IMR-90 (cell line): ENCODE measurements around the gene STARD8. TPM values are rescaled to one million over a fixed set of nuclear protein-coding genes. Genes with fewer than 3 reads are reported as not detected.

Experiments
- ATAC-seq: fragments of 200-7000 bp; cut with Tn5 transposase; 2 replicates; pipeline ENCODE4 v1.9.1; 2020; ENCODE audit warnings: low read depth, mild to moderate bottlenecking, moderate library complexity
- BruUV-seq: library from RNA; stranded (reverse); fragments of 400-500 nt; replicated peaks from 2 replicates; lab custom pipeline; 2021; lab: Mats Ljungman, UMichigan
- CTCF ChIA-PET: fragments of 300-600 bp; formaldehyde crosslinking; extraction: SDS; loops from one replicate; lab custom pipeline; 2021; ENCODE audit warnings: antibody characterized with exemption; lab: Yijun Ruan, JAX
- POLR2A ChIA-PET: fragments of 300-600 bp; sonication (Branson Sonifier 250); formaldehyde crosslinking; loops from one replicate; lab custom pipeline; 2022; ENCODE audit warnings: antibody characterized with exemption; ENCODE audit not compliant: unreplicated experiment; lab: Charles Lee
- DNase-seq: peaks from one replicate; pipeline ENCODE4 v3.0.0; 2013
- H2AFZ ChIP-seq: replicated peaks from 2 replicates; pipeline ENCODE3; 2013; ENCODE audit warnings: low read length, mild to moderate bottlenecking; ENCODE audit not compliant: poor library complexity
- H2AK5ac ChIP-seq: 2 replicates; pipeline ENCODE4 v1.6.1; 2013; ENCODE audit warnings: low read depth, low read length, inconsistent platforms
- H2AK9ac ChIP-seq: replicated peaks from 2 replicates; pipeline ENCODE3; 2013; ENCODE audit warnings: mild to moderate bottlenecking, low read depth, low read length, moderate library complexity; ENCODE audit not compliant: poor library complexity
- H2BK120ac ChIP-seq: 2 replicates; pipeline ENCODE4 v1.6.1; 2013; ENCODE audit warnings: low read depth, low read length, inconsistent platforms
- H2BK15ac ChIP-seq: 3 replicates; pipeline ENCODE4 v1.6.1; 2013; ENCODE audit warnings: low read depth, low read length, inconsistent platforms
- H2BK20ac ChIP-seq: 2 replicates; pipeline ENCODE4 v1.6.1; 2013; ENCODE audit warnings: low read depth, mild to moderate bottlenecking, inconsistent platforms, low read length, moderate library complexity
- H2BK5ac ChIP-seq: 2 replicates; pipeline ENCODE4 v1.6.1; 2013; ENCODE audit warnings: mild to moderate bottlenecking, low read depth, low read length, inconsistent platforms; ENCODE audit not compliant: poor library complexity, severe bottlenecking
- H3K14ac ChIP-seq: replicated peaks from 2 replicates; pipeline ENCODE4 v1.6.1; 2013; ENCODE audit warnings: low read depth, low read length, inconsistent platforms
- H3K18ac ChIP-seq: 2 replicates; pipeline ENCODE4 v1.6.1; 2013; ENCODE audit warnings: low read depth, low read length, control low read depth
- H3K23ac ChIP-seq: 2 replicates; pipeline ENCODE4 v1.6.1; 2013; ENCODE audit warnings: low read depth, low read length, inconsistent platforms
- H3K27ac ChIP-seq: 2 replicates; pipeline ENCODE4 v1.5.1; 2013; ENCODE audit warnings: mild to moderate bottlenecking, control low read depth, low read length; ENCODE audit not compliant: insufficient read depth
- H3K27me3 ChIP-seq: 2 replicates; pipeline ENCODE4 v1.6.1; 2013; ENCODE audit warnings: low read length; ENCODE audit not compliant: control insufficient read depth, insufficient read depth
- H3K36me3 ChIP-seq: 2 replicates; pipeline ENCODE4 v1.6.1; 2013; ENCODE audit warnings: low read length, mixed read lengths; ENCODE audit not compliant: control insufficient read depth, insufficient read depth
- H3K4ac ChIP-seq: 2 replicates; pipeline ENCODE4 v1.6.1; 2013; ENCODE audit warnings: low read depth, low read length, inconsistent platforms
- H3K4me1 ChIP-seq: 2 replicates; pipeline ENCODE4 v1.6.1; 2013; ENCODE audit warnings: low read length, mixed read lengths; ENCODE audit not compliant: control insufficient read depth, insufficient read depth
- H3K4me2 ChIP-seq: 2 replicates; pipeline ENCODE4 v1.6.1; 2013; ENCODE audit warnings: low read depth, mild to moderate bottlenecking, control low read depth, low read length, moderate library complexity
- H3K4me3 ChIP-seq: 2 replicates; pipeline ENCODE4 v1.5.1; 2013; ENCODE audit warnings: low read depth, mild to moderate bottlenecking, control low read depth, low read length, moderate library complexity; ENCODE audit not compliant: insufficient read depth
- H3K56ac ChIP-seq: 2 replicates; pipeline ENCODE4 v1.6.1; 2013; ENCODE audit warnings: low read length, inconsistent platforms; ENCODE audit not compliant: insufficient read depth; ENCODE audit errors: extremely low read depth
- H3K79me1 ChIP-seq, 2 experiments: 2 replicates each; pipeline ENCODE4 v1.6.1; 2013; ENCODE audit warnings: low read length in 2 of 2, inconsistent platforms in 1 of 2, low read depth in 1 of 2
- H3K9ac ChIP-seq: 2 replicates; pipeline ENCODE4 v1.6.1; 2013; ENCODE audit warnings: low read depth, low read length, control low read depth
- H3K9me1 ChIP-seq: 2 replicates; pipeline ENCODE4 v1.6.1; 2013; ENCODE audit warnings: low read length, inconsistent platforms; ENCODE audit not compliant: insufficient read depth
- H3K9me3 ChIP-seq: 2 replicates; pipeline ENCODE4 v1.6.1; 2013; ENCODE audit warnings: low read length; ENCODE audit not compliant: control insufficient read depth, insufficient read depth
- H4K20me1 ChIP-seq: 2 replicates; pipeline ENCODE4 v1.6.1; 2013; ENCODE audit warnings: low read length, inconsistent platforms; ENCODE audit not compliant: insufficient read depth
- H4K5ac ChIP-seq: 2 replicates; pipeline ENCODE4 v1.6.1; 2013; ENCODE audit warnings: mild to moderate bottlenecking, low read depth, low read length, control low read depth
- H4K8ac ChIP-seq, 2 experiments: 2 replicates each; pipeline ENCODE4 v1.6.1; 2013; ENCODE audit warnings: low read depth in 2 of 2, low read length in 2 of 2, control low read depth in 1 of 2, inconsistent platforms in 1 of 2
- H4K91ac ChIP-seq: 2 replicates; pipeline ENCODE4 v1.6.1; 2013; ENCODE audit warnings: low read depth, low read length, inconsistent platforms; ENCODE audit not compliant: insufficient read depth
- BHLHE40 ChIP-seq: fragments of 150-350 bp; IDR thresholded peaks from 2 replicates; pipeline ENCODE4 v1.6.1; 2016; ENCODE audit warnings: mild to moderate bottlenecking, low read depth, low read length
- CEBPB ChIP-seq: IDR thresholded peaks from 2 replicates; pipeline ENCODE4 v1.6.1; 2012; ENCODE audit warnings: low read depth, low read length, improper control_type of control experiment
- CHD1 ChIP-seq: IDR thresholded peaks from 2 replicates; pipeline ENCODE4 v1.6.1; 2012; ENCODE audit warnings: low read depth, low read length, improper control_type of control experiment
- FOS ChIP-seq: fragments of 150-350 bp; IDR thresholded peaks from 2 replicates; pipeline ENCODE4 v1.6.1; 2016; ENCODE audit warnings: low read depth, low read length
- MAFK ChIP-seq: IDR thresholded peaks from 2 replicates; pipeline ENCODE4 v1.6.1; 2012; ENCODE audit warnings: low read depth, low read length, improper control_type of control experiment
- MAZ ChIP-seq: IDR thresholded peaks from 2 replicates; pipeline ENCODE4 v1.6.1; 2012; ENCODE audit warnings: low read depth, mild to moderate bottlenecking, low read length, improper control_type of control experiment, moderate library complexity, borderline replicate concordance
- NFE2L2 ChIP-seq: fragments of 150-350 bp; IDR thresholded peaks from 2 replicates; pipeline ENCODE4 v1.6.1; 2016; ENCODE audit warnings: low read depth, mild to moderate bottlenecking, low read length
- POLR2A ChIP-seq: IDR thresholded peaks from 2 replicates; pipeline ENCODE4 v1.6.1; 2012; ENCODE audit warnings: mild to moderate bottlenecking, low read depth, low read length
- RAD21 ChIP-seq: IDR thresholded peaks from 2 replicates; pipeline ENCODE4 v1.6.1; 2012; ENCODE audit warnings: low read length, improper control_type of control experiment
- RCOR1 ChIP-seq: IDR thresholded peaks from 2 replicates; pipeline ENCODE4 v1.6.1; 2012; ENCODE audit warnings: mild to moderate bottlenecking, low read length, improper control_type of control experiment; ENCODE audit not compliant: insufficient replicate concordance
- RFX5 ChIP-seq: IDR thresholded peaks from 2 replicates; pipeline ENCODE4 v1.8.0; 2012; ENCODE audit warnings: low read depth, mild to moderate bottlenecking, low read length, moderate library complexity
- SMC3 ChIP-seq: fragments of 150-350 bp; IDR thresholded peaks from 2 replicates; pipeline ENCODE4 v1.6.1; 2016; ENCODE audit warnings: low read depth, mild to moderate bottlenecking, antibody characterized with exemption, low read length, moderate library complexity
- WGBS, 2 experiments: methylation state at CpG; one replicate each; pipeline versions ENCODE4 v1.1.5 to v1.1.7; 2013; ENCODE audit warnings: missing lambda C conversion rate in 2 of 2; ENCODE audit not compliant: insufficient read length in 1 of 2; ENCODE audit errors: extremely low coverage in 2 of 2; 5-methylcytosine and 5-hydroxymethylcytosine counted together
- dilution Hi-C: fragments of 300-500 bp; cut with HindIII; formaldehyde crosslinking; loops from one replicate; pipeline ENCODE4 v1.14.3; 2018; ENCODE audit warnings: low sequenced_read_pairs; ENCODE audit not compliant: unreplicated experiment
- in situ Hi-C: fragments of 300-500 bp; cut with MboI; formaldehyde crosslinking; loops from 3 replicates; pipeline ENCODE4 v1.14.3; 2019; ENCODE audit warnings: low sequenced_read_pairs, inconsistent platforms, mixed read lengths
- intact Hi-C: fragments of 100-400 bp; cut with micrococcal nuclease; formaldehyde crosslinking; loops from 2 replicates; pipeline ENCODE4 v1.10.0; 2022
- polyA plus RNA-seq, 3 experiments: library from polyadenylated mRNA; depleted of rRNA; stranded (reverse); fragments of >200 nt; gene quantifications; 2 replicates each; pipeline ENCODE4 v1.2.3, GENCODE V29; 2012; ENCODE audit warnings: low replicate concordance in 1 of 3
- total RNA-seq: library from RNA; depleted of rRNA; stranded (reverse); fragments of >200 nt; gene quantifications from 2 replicates; pipeline ENCODE4 v1.2.3, GENCODE V29; 2012
- TF ChIP-seq, protein P1 (sequence below): fragments of 150-350 bp; IDR thresholded peaks from 2 replicates; pipeline ENCODE4 v1.6.1; 2016; ENCODE audit warnings: low read depth, mild to moderate bottlenecking, low read length, moderate library complexity, borderline replicate concordance
- TF ChIP-seq, protein P2 (sequence below): fragments of 150-350 bp; IDR thresholded peaks from 2 replicates; pipeline ENCODE4 v1.6.1; 2017; ENCODE audit warnings: mild to moderate bottlenecking, antibody characterized with exemption, low read length, low read depth
- TF ChIP-seq, protein P3 (sequence below): conservative IDR thresholded peaks from 2 replicates; pipeline ENCODE4 v1.5.1; 2012; ENCODE audit warnings: mild to moderate bottlenecking, low read depth, low read length, improper control_type of control experiment

Gene STARD8
- total and polyA plus RNA-seq, 2 of the 4 experiments (the other 2 are of a cell fraction) = 1.6 to 2.3 TPM

DNA sequence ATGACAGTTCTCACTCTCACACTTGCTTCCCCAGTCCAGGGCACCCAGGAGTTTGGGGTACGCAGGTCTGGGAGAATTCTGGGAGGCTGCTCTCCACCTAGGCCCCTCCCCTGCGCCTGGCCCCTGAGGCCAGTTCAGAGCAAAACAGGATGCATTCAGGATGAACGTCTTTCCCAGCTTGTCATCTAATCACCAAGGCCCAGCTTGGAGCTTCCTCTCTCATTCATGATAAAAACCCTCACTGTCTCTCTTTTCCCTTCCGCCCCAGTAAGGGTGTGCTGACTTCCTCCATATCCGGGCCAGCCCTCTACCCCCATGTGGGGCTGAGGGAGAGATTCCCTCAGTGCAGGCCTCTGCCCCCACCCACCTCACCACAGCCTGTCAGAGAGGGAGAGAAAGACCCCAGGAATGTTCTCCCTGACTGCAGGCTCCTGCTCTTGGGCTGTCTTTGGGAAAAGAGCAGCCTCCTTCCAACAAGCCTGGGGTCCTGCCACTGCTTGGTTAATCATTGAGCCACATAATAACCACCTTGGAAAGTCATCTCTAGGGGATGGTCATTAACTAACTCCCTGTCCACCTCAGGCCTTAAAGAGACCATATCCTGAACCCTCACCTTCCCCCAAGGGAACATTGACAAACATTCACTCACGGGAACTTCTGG, 50.1 kb downstream of the STARD8 start:
- Histone ChIP-seq H3K14ac (no peak overlapping the region), H3K79me1 (no peaks in the 10 kb centered on the region), H3K9me3 (no peaks in the 10 kb centered on the region), H3K27me3 (peaks cover 14% of the 10 kb centered on the region; the same call in 1 of the 2 replicates), H3K56ac (no peak overlapping the region), H2BK15ac (no peak overlapping the region), H3K23ac (no peak overlapping the region), H2BK5ac (no peak overlapping the region), H3K36me3 (no peaks in the 10 kb centered on the region), H2AFZ (no peak overlapping the region), H3K4me3 (no peak overlapping the region), H2AK9ac (no peak overlapping the region), H2BK120ac (no peak overlapping the region), H3K4me2 (no peak overlapping the region), H3K9me1 (no peaks in the 10 kb centered on the region), H3K27ac (no peak overlapping the region), H3K18ac (no peak overlapping the region), H3K9ac (no peak overlapping the region), H3K4ac (no peak overlapping the region), H2BK20ac (no peak overlapping the region), H4K8ac (no peak overlapping the region), H4K5ac (no peak overlapping the region), H4K20me1 (no peaks in the 10 kb centered on the region), H4K91ac (no peak overlapping the region), H3K4me1 (no peaks in the 10 kb centered on the region), H2AK5ac (no peak overlapping the region)
- intact Hi-C loops = no loop called here
- in situ Hi-C loops = no loop called here
- 50% methylated on average over 1 of the region's 6 CpGs; no CpG with 5 or more reads in 1 of the 2 experiments for WGBS, 2 experiments
- ATAC-seq (no peak), DNase-seq (no peak)
- ChIA-PET CTCF (no interaction called here), POLR2A (no interaction called here)
- dilution Hi-C loops = no loop called here
- BruUV-seq = no TSS peak
- TF ChIP-seq FOS = no peak
- TF ChIP-seq, protein P1, sequence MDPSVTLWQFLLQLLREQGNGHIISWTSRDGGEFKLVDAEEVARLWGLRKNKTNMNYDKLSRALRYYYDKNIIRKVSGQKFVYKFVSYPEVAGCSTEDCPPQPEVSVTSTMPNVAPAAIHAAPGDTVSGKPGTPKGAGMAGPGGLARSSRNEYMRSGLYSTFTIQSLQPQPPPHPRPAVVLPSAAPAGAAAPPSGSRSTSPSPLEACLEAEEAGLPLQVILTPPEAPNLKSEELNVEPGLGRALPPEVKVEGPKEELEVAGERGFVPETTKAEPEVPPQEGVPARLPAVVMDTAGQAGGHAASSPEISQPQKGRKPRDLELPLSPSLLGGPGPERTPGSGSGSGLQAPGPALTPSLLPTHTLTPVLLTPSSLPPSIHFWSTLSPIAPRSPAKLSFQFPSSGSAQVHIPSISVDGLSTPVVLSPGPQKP = no peak
- TF ChIP-seq, protein P2, sequence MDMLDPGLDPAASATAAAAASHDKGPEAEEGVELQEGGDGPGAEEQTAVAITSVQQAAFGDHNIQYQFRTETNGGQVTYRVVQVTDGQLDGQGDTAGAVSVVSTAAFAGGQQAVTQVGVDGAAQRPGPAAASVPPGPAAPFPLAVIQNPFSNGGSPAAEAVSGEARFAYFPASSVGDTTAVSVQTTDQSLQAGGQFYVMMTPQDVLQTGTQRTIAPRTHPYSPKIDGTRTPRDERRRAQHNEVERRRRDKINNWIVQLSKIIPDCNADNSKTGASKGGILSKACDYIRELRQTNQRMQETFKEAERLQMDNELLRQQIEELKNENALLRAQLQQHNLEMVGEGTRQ = no peak
- no peak for TF ChIP-seq MAZ
- TF ChIP-seq CHD1 = no peak
- TF ChIP-seq, protein P3, sequence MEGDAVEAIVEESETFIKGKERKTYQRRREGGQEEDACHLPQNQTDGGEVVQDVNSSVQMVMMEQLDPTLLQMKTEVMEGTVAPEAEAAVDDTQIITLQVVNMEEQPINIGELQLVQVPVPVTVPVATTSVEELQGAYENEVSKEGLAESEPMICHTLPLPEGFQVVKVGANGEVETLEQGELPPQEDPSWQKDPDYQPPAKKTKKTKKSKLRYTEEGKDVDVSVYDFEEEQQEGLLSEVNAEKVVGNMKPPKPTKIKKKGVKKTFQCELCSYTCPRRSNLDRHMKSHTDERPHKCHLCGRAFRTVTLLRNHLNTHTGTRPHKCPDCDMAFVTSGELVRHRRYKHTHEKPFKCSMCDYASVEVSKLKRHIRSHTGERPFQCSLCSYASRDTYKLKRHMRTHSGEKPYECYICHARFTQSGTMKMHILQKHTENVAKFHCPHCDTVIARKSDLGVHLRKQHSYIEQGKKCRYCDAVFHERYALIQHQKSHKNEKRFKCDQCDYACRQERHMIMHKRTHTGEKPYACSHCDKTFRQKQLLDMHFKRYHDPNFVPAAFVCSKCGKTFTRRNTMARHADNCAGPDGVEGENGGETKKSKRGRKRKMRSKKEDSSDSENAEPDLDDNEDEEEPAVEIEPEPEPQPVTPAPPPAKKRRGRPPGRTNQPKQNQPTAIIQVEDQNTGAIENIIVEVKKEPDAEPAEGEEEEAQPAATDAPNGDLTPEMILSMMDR = no peak
- no peak for TF ChIP-seq MAFK
- TF ChIP-seq RAD21 = no peak
- TF ChIP-seq CEBPB = no peak
- TF ChIP-seq RCOR1 = no peak
- TF ChIP-seq BHLHE40 = no peak
- no peak for TF ChIP-seq SMC3
- no peak for TF ChIP-seq NFE2L2
- TF ChIP-seq RFX5 = no peak
- no peak for TF ChIP-seq POLR2A
